ENCODE results near the gene GALP.
"Not testable (repeated sequence)": the region's sequence is repeated elsewhere in the genome, so short reads cannot be mapped to it uniquely, and the experiment has no call there.

GALP gene

DNA sequence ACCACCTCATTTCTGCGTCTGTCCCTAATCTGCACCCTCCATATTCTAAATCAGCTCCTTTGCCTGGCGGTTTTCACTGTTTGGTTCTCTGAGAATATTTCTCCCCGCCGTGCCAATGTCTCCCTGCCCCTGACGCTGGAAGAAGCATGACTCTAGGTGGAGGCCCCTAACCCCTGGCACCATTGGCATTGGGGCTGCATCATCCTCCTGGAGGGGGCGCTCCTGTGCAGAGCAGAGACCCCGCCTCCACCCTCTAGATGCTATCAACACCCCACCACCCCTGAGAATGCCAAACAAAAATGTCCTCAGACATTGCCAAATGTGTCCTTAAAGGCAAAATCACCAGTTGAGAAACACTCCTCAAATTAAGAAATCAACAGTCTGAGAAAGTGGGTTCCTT is 15.3 kb downstream of the GALP start:
- no peak for ATAC-seq
- TF ChIP-seq TSHZ2 (CRISPR knock-in tag; IDR thresholded peaks at IDR 0.05) (no peak), ZC3H10 (CRISPR knock-in tag; IDR thresholded peaks at IDR 0.05) (no peak)

GRCh38 chr19:56191711-56192110 is 15.9 kb downstream of the GALP start:
- TF ChIP-seq ISL1 (CRISPR knock-in tag; IDR thresholded peaks at IDR 0.05) (no peak), TCF4 (CRISPR knock-in tag; IDR thresholded peaks at IDR 0.05; ENCODE audit: borderline replicate concordance) (no peak), ZNF565 (CRISPR knock-in tag; conservative IDR thresholded peaks at IDR 0.05; ENCODE audit: low read depth) (no peak), GLIS3 (CRISPR knock-in tag; IDR thresholded peaks at IDR 0.05) (no peak), ZNF8 (CRISPR knock-in tag; IDR thresholded peaks at IDR 0.05) (no peak), OSR1 (CRISPR knock-in tag; IDR thresholded peaks at IDR 0.05) (no peak), BACH2 (CRISPR knock-in tag; IDR thresholded peaks at IDR 0.05; ENCODE audit: borderline replicate concordance) (no peak), ESRRG (CRISPR knock-in tag; IDR thresholded peaks at IDR 0.05) (no peak), PPARA (CRISPR knock-in tag; IDR thresholded peaks at IDR 0.05; ENCODE audit: borderline replicate concordance) (no peak), ZFP3 (CRISPR knock-in tag; IDR thresholded peaks at IDR 0.05) (no peak), ZNF70 (CRISPR knock-in tag; IDR thresholded peaks at IDR 0.05) (no peak), RARB (CRISPR knock-in tag; IDR thresholded peaks at IDR 0.05) (no peak), TSHZ2 (CRISPR knock-in tag; IDR thresholded peaks at IDR 0.05) (no peak), SNAI2 (CRISPR knock-in tag; IDR thresholded peaks at IDR 0.05) (no peak), CSDC2 (CRISPR knock-in tag; IDR thresholded peaks at IDR 0.05) (no peak), ZC3H10 (CRISPR knock-in tag; IDR thresholded peaks at IDR 0.05) (no peak)
- TF ChIP-seq, protein P1, sequence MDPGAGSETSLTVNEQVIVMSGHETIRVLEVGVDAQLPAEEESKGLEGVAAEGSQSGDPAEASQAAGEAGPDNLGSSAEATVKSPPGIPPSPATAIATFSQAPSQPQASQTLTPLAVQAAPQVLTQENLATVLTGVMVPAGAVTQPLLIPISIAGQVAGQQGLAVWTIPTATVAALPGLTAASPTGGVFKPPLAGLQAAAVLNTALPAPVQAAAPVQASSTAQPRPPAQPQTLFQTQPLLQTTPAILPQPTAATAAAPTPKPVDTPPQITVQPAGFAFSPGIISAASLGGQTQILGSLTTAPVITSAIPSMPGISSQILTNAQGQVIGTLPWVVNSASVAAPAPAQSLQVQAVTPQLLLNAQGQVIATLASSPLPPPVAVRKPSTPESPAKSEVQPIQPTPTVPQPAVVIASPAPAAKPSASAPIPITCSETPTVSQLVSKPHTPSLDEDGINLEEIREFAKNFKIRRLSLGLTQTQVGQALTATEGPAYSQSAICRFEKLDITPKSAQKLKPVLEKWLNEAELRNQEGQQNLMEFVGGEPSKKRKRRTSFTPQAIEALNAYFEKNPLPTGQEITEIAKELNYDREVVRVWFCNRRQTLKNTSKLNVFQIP (CRISPR knock-in tag; IDR thresholded peaks at IDR 0.05; ENCODE audit: borderline replicate concordance, low read depth), result no peak
- TF ChIP-seq, protein P2, sequence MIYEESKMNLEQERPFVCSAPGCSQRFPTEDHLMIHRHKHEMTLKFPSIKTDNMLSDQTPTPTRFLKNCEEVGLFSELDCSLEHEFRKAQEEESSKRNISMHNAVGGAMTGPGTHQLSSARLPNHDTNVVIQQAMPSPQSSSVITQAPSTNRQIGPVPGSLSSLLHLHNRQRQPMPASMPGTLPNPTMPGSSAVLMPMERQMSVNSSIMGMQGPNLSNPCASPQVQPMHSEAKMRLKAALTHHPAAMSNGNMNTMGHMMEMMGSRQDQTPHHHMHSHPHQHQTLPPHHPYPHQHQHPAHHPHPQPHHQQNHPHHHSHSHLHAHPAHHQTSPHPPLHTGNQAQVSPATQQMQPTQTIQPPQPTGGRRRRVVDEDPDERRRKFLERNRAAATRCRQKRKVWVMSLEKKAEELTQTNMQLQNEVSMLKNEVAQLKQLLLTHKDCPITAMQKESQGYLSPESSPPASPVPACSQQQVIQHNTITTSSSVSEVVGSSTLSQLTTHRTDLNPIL (CRISPR knock-in tag; IDR thresholded peaks at IDR 0.05; ENCODE audit: low read depth), result no peak
- no peak for ATAC-seq

GRCh38 chr19:56193981-56194640 is 18.3 kb downstream of the GALP start:
- TF ChIP-seq ARNTL (CRISPR knock-in tag; IDR thresholded peaks at IDR 0.05; ENCODE audit: borderline replicate concordance, low read depth) (no peak), ZFP3 (CRISPR knock-in tag; IDR thresholded peaks at IDR 0.05) (no peak), ZNF70 (CRISPR knock-in tag; IDR thresholded peaks at IDR 0.05) (no peak), ZNF565 (CRISPR knock-in tag; conservative IDR thresholded peaks at IDR 0.05; ENCODE audit: low read depth) (no peak), SNAI2 (CRISPR knock-in tag; IDR thresholded peaks at IDR 0.05) (no peak), GLIS3 (CRISPR knock-in tag; IDR thresholded peaks at IDR 0.05) (no peak), PPARA (CRISPR knock-in tag; IDR thresholded peaks at IDR 0.05; ENCODE audit: borderline replicate concordance) (no peak), ESRRG (CRISPR knock-in tag; IDR thresholded peaks at IDR 0.05) (no peak), ZC3H10 (CRISPR knock-in tag; IDR thresholded peaks at IDR 0.05) (no peak)
- TF ChIP-seq, protein P1 (CRISPR knock-in tag; IDR thresholded peaks at IDR 0.05; ENCODE audit: borderline replicate concordance, low read depth), result no peak

DNA sequence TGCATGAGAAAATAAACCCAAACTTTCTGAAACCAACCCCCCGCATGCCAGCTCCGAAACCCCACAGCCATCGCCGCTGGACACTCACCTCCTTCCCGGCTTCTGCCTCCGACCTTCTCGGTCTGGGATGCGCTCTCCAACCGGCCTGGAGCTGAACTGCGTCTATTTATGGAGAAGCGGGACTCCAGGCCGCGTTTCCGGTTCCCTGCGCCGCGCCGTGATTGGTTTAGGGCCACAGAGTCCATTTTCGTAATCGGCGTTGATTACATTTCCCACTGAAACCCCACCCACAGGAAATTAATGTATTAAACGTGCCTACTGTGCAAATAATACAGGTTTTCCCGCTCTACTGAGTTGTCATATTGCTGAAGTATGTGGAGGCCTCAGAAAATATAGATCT is 21.8 kb downstream of the GALP start, which contains the start of gene ZSCAN5B:
TSS of gene ZSCAN5B (minus strand) at position 138 of the 400 bp plus-strand sequence. CDS start 4,731 bp downstream, outside the sequence.
- ATAC-seq, result not testable (repeated sequence)

More at GRCh38 chr19:56193981-56194640, 18.3 kb downstream of the GALP start:
- no peak for ATAC-seq
